HG02642 (cell line): ENCODE data around the gene RILP.

Source experiments
- ATAC-seq: cut with Tn5 transposase; IDR thresholded peaks from one replicate; pipeline ENCODE4 v1.9.1; 2021; ENCODE audit warnings: mild to moderate bottlenecking; ENCODE audit not compliant: unreplicated experiment, poor library complexity

RILP gene

DNA sequence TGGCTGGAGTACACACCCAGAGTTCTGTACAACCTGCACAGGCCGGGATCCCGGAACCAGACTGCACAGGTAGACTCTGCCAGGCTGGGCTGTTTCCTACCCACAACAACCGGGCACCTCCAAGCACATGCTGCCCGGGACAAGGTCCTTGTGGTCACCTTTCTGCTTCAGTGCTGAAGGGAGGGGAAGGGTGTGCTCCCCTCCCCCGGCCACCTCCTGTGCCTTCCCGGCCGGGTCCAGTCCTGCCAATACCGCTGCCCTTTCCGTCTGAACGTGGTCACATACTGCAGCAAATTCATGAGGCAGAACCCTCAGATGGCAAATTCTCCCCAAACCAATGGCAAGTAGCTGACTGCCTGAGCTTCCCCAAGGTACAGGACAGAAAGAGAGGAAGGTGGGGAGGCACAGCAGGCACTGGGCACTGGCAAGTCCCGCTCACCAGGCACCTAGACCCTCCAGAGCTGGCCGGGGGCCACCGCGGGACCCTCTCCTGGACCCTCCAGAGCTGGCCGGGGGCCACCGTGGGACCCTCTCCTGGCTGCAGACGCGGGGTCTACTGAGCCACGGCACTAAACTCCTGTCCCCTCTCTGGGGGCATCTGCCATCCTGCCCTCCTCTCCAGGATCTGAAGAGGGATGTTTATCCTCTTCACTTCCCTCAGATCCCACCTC, 43.9 kb downstream of the RILP start:
- ATAC-seq = no peak

DNA sequence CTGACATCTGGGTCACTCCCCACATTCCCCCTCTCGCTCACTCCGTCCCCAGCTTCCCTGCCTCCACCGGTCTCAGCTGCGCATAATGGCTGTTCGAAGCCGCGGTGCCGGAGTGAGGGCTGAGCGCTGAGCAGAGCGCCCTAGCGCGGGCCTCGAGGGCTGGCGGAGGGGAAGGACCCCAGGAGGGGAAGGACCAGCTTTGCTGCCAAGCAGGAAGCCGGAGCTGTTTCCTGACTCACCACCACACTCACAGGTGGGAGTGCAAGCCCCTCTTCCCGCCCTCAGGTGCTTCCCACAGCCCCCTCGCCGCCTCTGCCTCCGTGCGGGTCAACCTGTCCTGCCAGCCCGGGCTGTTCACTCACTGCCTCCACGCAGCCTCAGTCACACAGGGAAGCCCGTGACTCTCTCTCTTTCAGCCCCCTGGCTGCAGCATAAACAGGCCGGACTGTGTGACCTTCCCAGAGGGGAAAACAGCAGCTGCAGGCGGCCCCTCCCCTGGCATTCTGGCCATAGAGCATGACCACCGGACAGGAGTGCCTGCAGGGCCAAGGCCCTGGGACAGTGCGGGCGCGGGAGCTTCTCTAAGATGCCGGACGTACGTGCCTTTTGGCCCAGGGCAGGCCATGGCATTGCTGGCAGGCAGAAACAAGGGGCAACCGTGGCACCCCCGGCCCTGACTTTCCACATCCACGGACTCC, 44.7 kb downstream of the RILP start:
- no peak for ATAC-seq

DNA sequence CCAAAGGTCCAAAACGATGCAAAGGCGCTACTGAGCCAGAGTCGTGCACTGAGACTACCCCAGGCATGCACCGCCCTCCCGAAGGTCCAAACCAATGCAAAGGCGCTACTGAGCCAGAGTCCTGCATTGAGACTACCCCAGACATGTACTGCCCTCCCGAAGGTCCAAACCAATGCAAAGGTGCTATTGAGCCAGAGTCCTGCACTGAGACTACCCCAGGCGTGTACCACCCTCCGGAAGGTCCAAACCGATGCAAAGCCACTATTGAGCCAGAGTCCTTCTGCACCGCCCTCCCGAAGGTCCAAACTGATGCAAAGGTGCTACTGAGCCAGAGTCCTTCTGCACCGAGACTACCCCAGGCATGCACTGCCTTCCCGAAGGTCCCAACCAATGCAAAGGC, 48.1 kb downstream of the RILP start:
- no peak for ATAC-seq

DNA sequence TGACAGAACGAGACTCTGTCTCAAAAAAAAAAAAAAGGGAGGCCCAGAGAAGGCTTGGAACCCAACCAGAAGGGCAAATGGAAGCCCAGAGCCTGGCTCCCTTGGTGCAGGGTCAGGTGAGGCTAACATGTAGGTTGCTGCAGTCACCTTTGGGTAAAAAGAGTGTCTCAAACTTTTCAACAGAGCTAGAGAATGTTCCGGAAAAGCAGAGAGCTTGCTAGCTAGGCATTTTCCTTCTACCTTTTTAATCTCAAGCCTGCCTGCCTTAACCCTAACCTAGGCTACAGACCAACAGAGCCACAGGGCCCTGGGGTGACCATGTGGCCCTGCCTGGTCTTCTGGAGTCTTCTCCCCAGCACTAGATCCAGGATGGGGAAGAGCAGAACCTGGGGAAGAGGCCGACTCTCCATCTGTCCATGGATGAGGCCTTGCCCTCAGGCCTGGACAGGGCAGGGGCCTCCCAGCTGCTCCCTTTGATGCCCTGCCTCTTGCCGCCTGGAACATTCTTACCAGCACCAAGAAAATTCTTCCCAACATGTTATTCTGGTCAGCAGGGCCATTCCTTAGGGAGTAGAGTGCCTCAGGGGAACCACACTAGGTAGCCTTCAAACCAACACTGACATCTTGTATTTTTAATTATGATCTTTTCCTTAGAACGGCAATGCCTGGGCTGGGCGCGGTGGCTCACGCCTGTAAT, 51.1 kb downstream of the RILP start:
- ATAC-seq = no peak

GRCh38 chr17:1597861-1598342, 51.8 kb downstream of the RILP start:
- ATAC-seq = no peak
